GM12872 (cell line): Measurements from ENCODE around the gene ISM1.

Experiments
- CTCF ChIP-seq: IDR thresholded peaks from 3 replicates; pipeline ENCODE4 v1.5.1; 2011; ENCODE audit warnings: low read depth, mild to moderate bottlenecking, low read length, moderate library complexity; ENCODE audit not compliant: insufficient read depth

The ISM1 gene

GRCh38 chr20:13212750-13213149 is 8.3 kb upstream of the ISM1 start:
- TF ChIP-seq CTCF: no peak

- TF ChIP-seq CTCF: no peak
Measured at GRCh38 chr20:13213335-13213734, 7.7 kb upstream of the ISM1 start.

GRCh38 chr20:13216533-13216932 is 4.5 kb upstream of the ISM1 start:
- no peak for TF ChIP-seq CTCF

- TF ChIP-seq CTCF: no peak
Measured at GRCh38 chr20:13219327-13220193, 1.5 kb upstream of the ISM1 start.

- no peak for TF ChIP-seq CTCF
Measured at GRCh38 chr20:13220194-13220903, 725 bp upstream of the ISM1 start.

- TF ChIP-seq CTCF: no peak
Measured at GRCh38 chr20:13221313-13221672, 219 bp downstream of the ISM1 start.

GRCh38 chr20:13221673-13222318 is 722 bp downstream of the ISM1 start:
- no peak for TF ChIP-seq CTCF
